Myocyte (in vitro differentiated cells): Measurements from ENCODE around the gene LRIG1. TPM values are rescaled to one million over a fixed set of nuclear protein-coding genes. Genes with fewer than 3 reads are reported as not detected.
"Not testable (repeated sequence)": the region's sequence is repeated elsewhere in the genome, so short reads cannot be mapped to it uniquely, and the experiment has no call there.

Source experiments
- DNase-seq: peaks from one replicate; pipeline ENCODE4 v3.0.0-alpha.2; 2012; ENCODE audit warnings: low read depth
- total RNA-seq: library from RNA; depleted of rRNA; stranded (reverse); fragments of >200 nt; gene quantifications from 2 replicates; pipeline ENCODE4 v1.2.3, GENCODE V29; 2014

Gene LRIG1
- total RNA-seq, 1 donor from 2014 or later, result 3.4 TPM

- no peak for DNase-seq
These were observed 73.5 kb downstream of the LRIG1 start for GRCh38 chr3:66427352-66427751.

GRCh38 chr3:66426135-66426534 is 74.7 kb downstream of the LRIG1 start:
- no peak for DNase-seq

DNA sequence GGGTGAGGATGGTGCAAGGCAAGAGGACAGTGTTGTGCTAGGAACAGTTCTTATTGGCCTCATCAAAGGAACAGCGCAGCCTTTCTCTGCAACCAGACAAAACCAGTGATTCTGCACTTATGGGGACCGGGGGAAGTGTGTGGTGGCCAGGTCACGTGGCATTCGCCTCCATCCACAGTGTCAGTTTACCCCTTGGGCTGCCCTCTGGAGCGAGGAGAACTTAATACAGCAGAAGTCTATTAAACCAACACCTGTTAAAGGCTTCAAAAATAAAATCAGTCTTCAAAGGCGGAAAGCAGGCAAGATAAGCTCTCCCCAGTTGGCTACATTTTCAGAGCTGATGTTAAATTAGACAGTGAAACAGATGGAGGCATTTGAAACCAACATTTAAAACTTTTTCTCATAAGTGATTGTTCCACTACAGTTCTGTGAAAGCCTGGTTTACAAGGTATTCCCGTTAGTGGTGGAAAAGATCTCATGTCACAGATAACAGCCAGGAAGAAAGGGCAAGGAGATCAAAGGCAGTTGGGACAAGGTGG is 75.2 kb downstream of the LRIG1 start:
- no peak for DNase-seq

DNA sequence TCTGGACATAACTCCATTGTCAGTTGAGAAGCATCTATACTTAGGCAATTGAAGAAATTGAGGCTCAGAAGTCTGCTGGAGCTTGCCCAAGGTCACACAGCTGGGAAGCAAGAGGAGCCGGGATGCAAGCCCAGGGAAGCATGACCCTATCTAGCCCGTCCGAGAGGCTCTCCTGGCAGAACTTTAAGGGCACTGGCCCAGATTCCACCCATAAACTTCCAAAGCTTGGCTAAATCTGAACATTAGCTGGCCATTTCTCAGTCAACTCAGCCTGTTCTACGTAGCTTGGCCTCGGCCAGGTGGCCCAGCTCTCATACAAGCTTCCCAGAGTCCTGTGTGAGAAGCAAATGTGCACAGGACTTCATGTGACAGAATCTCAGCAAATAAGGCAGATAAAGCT is 75.8 kb downstream of the LRIG1 start:
- no peak for DNase-seq

DNA sequence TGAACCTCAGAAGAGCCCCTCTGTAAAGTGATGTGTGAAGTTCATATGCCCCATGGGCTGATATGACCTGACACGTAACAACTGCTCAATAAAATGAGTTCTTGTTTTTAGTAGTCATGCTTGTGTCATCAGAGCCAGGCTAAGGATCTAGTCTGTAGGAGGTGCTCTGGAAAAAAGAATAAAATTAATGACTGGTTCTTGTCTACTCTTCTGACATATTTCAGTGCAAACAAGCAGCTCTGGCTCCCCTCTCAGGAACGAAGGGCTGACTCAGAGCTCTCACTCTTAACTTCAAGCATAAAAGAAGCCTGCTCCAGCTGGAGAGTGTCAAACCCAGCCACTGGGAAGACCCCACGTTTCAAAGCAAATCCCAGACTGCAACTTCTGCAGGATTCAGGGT is 77.0 kb downstream of the LRIG1 start:
- DNase-seq, result no peak

DNA sequence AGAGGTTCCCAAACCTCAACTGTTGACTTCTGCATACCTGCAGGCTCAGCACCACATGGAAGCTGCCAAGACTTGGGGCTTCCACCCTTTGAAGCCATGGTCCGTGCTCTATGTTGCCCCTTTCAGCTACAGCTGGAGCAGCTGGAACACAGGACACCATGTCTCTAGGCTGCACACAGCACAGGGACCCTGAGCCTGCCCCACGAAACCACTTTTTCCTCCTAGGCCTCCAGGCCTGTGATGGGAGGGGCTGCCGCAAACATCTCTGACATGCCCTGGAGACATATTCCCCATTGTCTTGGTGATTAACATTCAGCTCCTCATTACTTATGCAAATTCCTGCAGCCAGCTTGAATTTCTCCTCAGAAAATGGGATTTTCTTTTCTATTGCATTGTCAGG is 78.9 kb downstream of the LRIG1 start:
- DNase-seq, result not testable (repeated sequence)

DNA sequence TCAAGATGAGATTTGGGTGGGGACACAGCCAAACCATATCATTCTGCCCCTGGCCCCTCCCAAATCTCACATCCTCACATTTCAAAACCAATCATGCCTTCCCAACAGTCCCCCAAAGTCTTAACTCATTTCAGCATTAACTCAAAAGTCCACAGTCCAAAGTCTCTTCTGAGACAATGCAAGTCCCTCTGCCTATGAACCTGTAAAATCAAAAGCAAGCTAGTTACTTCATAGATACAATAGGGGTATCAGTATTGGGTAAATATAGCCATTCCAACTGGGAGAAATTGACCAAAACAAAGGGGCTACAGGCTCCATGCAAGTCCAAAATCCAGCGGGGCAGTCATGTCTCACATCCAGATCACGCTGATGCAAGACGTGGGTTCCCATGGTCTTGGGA is 79.7 kb downstream of the LRIG1 start:
- not testable (repeated sequence) for DNase-seq

- DNase-seq, result no peak
These were observed 81.8 kb downstream of the LRIG1 start for GRCh38 chr3:66419036-66419435.

- peak; percentile 69 for DNase-seq
These were observed 82.3 kb downstream of the LRIG1 start for GRCh38 chr3:66418475-66418931.

- no peak for DNase-seq
These were observed 84.1 kb downstream of the LRIG1 start for GRCh38 chr3:66416556-66417304.

- no peak for DNase-seq
These were observed 84.9 kb downstream of the LRIG1 start for GRCh38 chr3:66415867-66416428.

- no peak for DNase-seq
These were observed 86.0 kb downstream of the LRIG1 start for GRCh38 chr3:66414846-66415245.

DNA sequence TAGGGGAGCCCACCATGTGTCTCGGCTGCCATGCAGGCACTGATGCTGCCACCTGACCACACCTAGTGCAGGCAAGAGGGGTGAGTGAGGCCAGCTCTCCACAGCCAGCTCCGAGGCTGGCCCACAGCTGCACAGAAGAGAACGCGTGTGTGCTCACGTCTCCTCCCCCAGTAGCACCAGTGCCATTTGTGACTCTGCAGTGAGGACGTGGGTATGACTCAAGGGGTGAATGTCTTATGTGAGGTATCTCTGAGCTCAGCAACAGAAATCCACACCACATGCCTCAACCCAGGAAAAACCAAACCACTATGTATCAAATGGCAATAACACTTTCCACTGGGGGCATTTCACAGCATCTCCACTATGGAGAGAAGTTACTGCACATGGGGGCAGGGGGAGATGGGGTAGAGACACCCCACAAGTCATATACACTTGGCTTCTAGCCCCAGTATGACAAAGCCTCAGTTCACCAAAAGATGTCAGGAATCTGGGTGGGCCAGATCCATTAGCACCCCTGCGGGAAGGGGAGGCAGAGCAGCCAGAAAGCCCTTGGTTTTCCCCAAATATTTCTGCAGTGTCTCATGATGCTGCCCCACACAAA is 87.6 kb downstream of the LRIG1 start:
- DNase-seq, result peak; percentile 92

DNA sequence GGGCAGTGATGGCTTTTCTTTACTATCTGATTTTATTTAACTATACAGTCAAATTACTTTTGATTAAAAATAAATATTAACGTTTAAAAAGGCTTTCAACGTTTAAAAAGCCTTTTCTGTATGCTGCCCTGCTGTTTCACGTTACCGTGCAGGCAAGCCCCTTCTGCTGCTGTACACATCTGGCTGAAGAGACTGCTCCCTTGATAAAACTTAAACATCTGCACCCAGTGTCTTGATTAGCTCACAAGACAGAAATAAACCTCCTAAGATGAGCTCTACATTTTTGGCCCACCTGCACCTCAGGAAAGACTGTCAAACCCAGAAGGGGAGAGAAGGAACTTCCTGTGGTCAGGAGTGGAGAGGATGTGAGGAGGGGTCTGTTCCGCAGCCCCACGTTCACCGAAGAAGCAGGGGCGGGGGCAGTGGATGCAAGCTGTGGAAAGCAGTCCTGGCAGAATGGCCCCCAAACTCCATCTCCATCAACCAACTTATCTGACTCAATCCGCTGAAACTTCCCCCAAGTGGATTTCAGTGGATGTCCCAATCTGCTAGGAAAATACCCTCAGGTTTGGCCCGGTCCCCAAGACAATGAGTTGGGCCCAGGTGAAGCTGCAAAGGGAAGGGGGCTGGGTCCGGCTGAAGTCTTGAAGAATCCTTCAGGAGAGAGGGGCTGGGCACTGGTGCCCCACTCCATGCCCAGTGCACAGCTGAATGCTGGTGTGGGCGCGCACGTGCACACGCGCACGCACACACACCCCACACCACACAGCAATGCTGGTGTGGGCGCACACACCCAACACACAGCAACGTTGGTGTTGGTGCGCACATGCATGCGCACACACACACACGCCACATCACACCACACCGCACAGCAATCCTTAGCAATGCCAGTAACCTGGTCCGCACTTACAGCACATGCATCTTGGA is 88.6 kb downstream of the LRIG1 start:
- no peak for DNase-seq

- DNase-seq, result no peak
These were observed 89.3 kb downstream of the LRIG1 start for GRCh38 chr3:66411474-66411873.

GRCh38 chr3:66410976-66411375 is 89.8 kb downstream of the LRIG1 start:
- DNase-seq, result no peak

DNA sequence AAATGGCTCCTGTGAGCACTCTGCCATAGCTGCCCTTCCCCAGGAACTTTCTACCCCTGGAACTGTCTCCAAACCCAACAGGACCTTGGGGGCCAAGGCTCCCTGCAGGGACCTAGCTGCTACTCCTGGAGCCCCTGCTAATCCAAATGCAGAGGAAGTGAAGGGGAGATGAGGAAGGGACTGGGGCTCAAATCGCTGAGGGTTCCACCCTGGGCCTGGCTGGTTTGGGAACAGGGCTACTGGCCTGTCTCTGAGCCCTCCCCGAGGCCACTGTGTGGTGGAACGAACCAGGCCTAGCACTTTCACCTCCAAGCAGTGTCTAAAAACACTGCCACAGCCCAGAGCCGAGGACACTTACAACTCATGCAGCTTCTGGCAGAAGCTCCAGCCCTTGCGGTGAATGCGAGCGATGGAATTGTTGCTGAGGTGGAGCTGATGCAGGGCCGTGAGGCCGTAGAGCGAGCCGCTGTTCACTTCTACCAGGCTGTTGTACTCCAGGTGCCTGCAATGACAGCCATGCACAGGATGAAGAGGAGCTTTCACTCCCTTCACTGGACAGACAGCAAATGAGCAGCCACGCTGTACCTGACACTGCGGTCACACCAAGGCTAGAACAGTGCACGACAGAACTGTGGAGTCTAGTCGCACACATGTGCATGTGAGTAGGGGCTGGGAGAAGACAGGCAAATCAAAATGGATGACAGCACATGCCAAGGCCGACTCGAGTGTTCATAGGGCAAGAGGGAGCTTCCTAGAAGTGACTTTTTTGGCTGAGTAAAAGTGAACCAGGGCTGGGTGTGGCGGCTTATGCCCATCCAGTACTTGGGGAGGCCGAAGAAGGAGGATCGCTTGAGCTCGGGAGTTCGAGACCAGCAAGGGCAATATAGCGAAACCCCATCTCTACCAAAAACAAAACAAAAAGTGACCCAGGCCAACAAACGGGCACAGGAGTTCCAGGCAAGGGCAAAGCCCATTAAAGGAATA is 90.8 kb downstream of the LRIG1 start:
- no peak for DNase-seq

- peak; percentile 59 for DNase-seq
These were observed 93.1 kb downstream of the LRIG1 start for GRCh38 chr3:66407611-66408218.

GRCh38 chr3:66406831-66407610 is 93.8 kb downstream of the LRIG1 start:
- DNase-seq, result no peak
